ENCODE results near the gene ARNT2.
A peak's percentile ranks its signal among the peaks of the same experiment; 100 is the strongest.
"Not testable (repeated sequence)": the region's sequence is repeated elsewhere in the genome, so short reads cannot be mapped to it uniquely, and the experiment has no call there.

Gene ARNT2

GRCh38 chr15:80503319-80503952 is 99.3 kb downstream of the ARNT2 start:
- no peak overlapping the region for H3K27ac ChIP-seq (ENCODE audit: low read length)
- H3K9ac ChIP-seq (ENCODE audit: low read length in 2 of 2): no peak overlapping the region
- H3K27me3 ChIP-seq (ENCODE audit: control insufficient read depth in 1 of 2, insufficient read depth in 2 of 2, low read length in 2 of 2): no peaks in the 10 kb centered on the region
- no peak overlapping the region for H3K4me3 ChIP-seq (ENCODE audit: low read length in 2 of 2)
- peaks cover 21% of the 10 kb centered on the region for H3K4me1 ChIP-seq (ENCODE audit: control insufficient read depth, insufficient read depth, low read length)
- H3K9me3 ChIP-seq (ENCODE audit: control insufficient read depth in 2 of 2, low read length in 2 of 2): peaks cover 0 to 5% of the 10 kb centered on the region in 2 donors
- peaks cover 0 to 4% of the 10 kb centered on the region in 2 donors for H3K36me3 ChIP-seq (ENCODE audit: control insufficient read depth in 2 of 2, insufficient read depth in 2 of 2, low read length in 2 of 2)

- H3K9me3 ChIP-seq (ENCODE audit: control insufficient read depth in 2 of 2, low read length in 2 of 2): peaks cover 0 to 5% of the 10 kb centered on the region in 2 donors
- H3K36me3 ChIP-seq (ENCODE audit: control insufficient read depth in 2 of 2, insufficient read depth in 2 of 2, low read length in 2 of 2): peaks cover 0 to 6% of the 10 kb centered on the region in 2 donors
- no peak overlapping the region for H3K9ac ChIP-seq (ENCODE audit: low read length in 2 of 2)
These were observed 100.7 kb downstream of the ARNT2 start for GRCh38 chr15:80504931-80505330.

GRCh38 chr15:80506286-80506893 is 102.2 kb downstream of the ARNT2 start:
- Histone ChIP-seq H3K9me3 (ENCODE audit: control insufficient read depth in 2 of 2, low read length in 2 of 2) (peaks cover 0 to 5% of the 10 kb centered on the region in 2 donors), H3K4me3 (ENCODE audit: low read length in 2 of 2) (no peak overlapping the region), H3K36me3 (ENCODE audit: control insufficient read depth in 2 of 2, insufficient read depth in 2 of 2, low read length in 2 of 2) (peaks cover 0 to 6% of the 10 kb centered on the region in 2 donors), H3K9ac (ENCODE audit: low read length in 2 of 2) (no peak overlapping the region), H3K4me1 (ENCODE audit: control insufficient read depth, insufficient read depth, low read length) (peaks cover 21% of the 10 kb centered on the region), H3K27ac (ENCODE audit: low read length) (no peak overlapping the region), H3K27me3 (ENCODE audit: control insufficient read depth in 1 of 2, insufficient read depth in 2 of 2, low read length in 2 of 2) (no peaks in the 10 kb centered on the region)

More at GRCh38 chr15:80504931-80505330, 100.7 kb downstream of the ARNT2 start:
- H3K27me3 ChIP-seq (ENCODE audit: control insufficient read depth in 1 of 2, insufficient read depth in 2 of 2, low read length in 2 of 2): no peaks in the 10 kb centered on the region
- H3K4me3 ChIP-seq (ENCODE audit: low read length in 2 of 2): no peak overlapping the region
- peaks cover 21% of the 10 kb centered on the region for H3K4me1 ChIP-seq (ENCODE audit: control insufficient read depth, insufficient read depth, low read length)
- no peak overlapping the region for H3K27ac ChIP-seq (ENCODE audit: low read length)

GRCh38 chr15:80507131-80507530 is 102.9 kb downstream of the ARNT2 start:
- Histone ChIP-seq H3K27me3 (ENCODE audit: control insufficient read depth in 1 of 2, insufficient read depth in 2 of 2, low read length in 2 of 2) (no peaks in the 10 kb centered on the region), H3K36me3 (ENCODE audit: control insufficient read depth in 2 of 2, insufficient read depth in 2 of 2, low read length in 2 of 2) (peaks cover 0 to 6% of the 10 kb centered on the region in 2 donors), H3K4me3 (ENCODE audit: low read length in 2 of 2) (no peak overlapping the region), H3K9me3 (ENCODE audit: control insufficient read depth in 2 of 2, low read length in 2 of 2) (peaks cover 0 to 5% of the 10 kb centered on the region in 2 donors), H3K9ac (ENCODE audit: low read length in 2 of 2) (no peak overlapping the region), H3K4me1 (ENCODE audit: control insufficient read depth, insufficient read depth, low read length) (peaks cover 21% of the 10 kb centered on the region), H3K27ac (ENCODE audit: low read length) (no peak overlapping the region)

- peaks cover 19% of the 10 kb centered on the region for H3K4me1 ChIP-seq (ENCODE audit: control insufficient read depth, insufficient read depth, low read length)
- peak overlapping the region; percentile 37 for H3K27ac ChIP-seq (ENCODE audit: low read length)
- H3K36me3 ChIP-seq (ENCODE audit: control insufficient read depth in 2 of 2, insufficient read depth in 2 of 2, low read length in 2 of 2): peaks cover 0 to 6% of the 10 kb centered on the region in 2 donors
- no peak overlapping the region for H3K9ac ChIP-seq (ENCODE audit: low read length in 2 of 2)
- H3K9me3 ChIP-seq (ENCODE audit: control insufficient read depth in 2 of 2, low read length in 2 of 2): peaks cover 0 to 5% of the 10 kb centered on the region in 2 donors
- no peaks in the 10 kb centered on the region for H3K27me3 ChIP-seq (ENCODE audit: control insufficient read depth in 1 of 2, insufficient read depth in 2 of 2, low read length in 2 of 2)
- peak overlapping the region; percentile 29 to 35 for H3K4me3 ChIP-seq (ENCODE audit: low read length in 2 of 2)
These were observed 103.6 kb downstream of the ARNT2 start for GRCh38 chr15:80507638-80508316.

- Histone ChIP-seq H3K4me1 (ENCODE audit: control insufficient read depth, insufficient read depth, low read length) (peaks cover 16% of the 10 kb centered on the region), H3K27me3 (ENCODE audit: control insufficient read depth in 1 of 2, insufficient read depth in 2 of 2, low read length in 2 of 2) (no peaks in the 10 kb centered on the region), H3K27ac (ENCODE audit: low read length) (no peak overlapping the region), H3K4me3 (ENCODE audit: low read length in 2 of 2) (no peak overlapping the region), H3K36me3 (ENCODE audit: control insufficient read depth in 2 of 2, insufficient read depth in 2 of 2, low read length in 2 of 2) (peaks cover 0 to 4% of the 10 kb centered on the region in 2 donors), H3K9me3 (ENCODE audit: control insufficient read depth in 2 of 2, low read length in 2 of 2) (peaks cover 0 to 5% of the 10 kb centered on the region in 2 donors), H3K9ac (ENCODE audit: low read length in 2 of 2) (no peak overlapping the region)
These were observed 104.6 kb downstream of the ARNT2 start for GRCh38 chr15:80508783-80509182.

- Histone ChIP-seq H3K4me1 (ENCODE audit: control insufficient read depth, insufficient read depth, low read length) (peaks cover 16% of the 10 kb centered on the region), H3K36me3 (ENCODE audit: control insufficient read depth in 2 of 2, insufficient read depth in 2 of 2, low read length in 2 of 2) (peaks cover 0 to 5% of the 10 kb centered on the region in 2 donors), H3K27ac (ENCODE audit: low read length) (no peak overlapping the region), H3K9me3 (ENCODE audit: control insufficient read depth in 2 of 2, low read length in 2 of 2) (peaks cover 0 to 4% of the 10 kb centered on the region in 2 donors), H3K27me3 (ENCODE audit: control insufficient read depth in 1 of 2, insufficient read depth in 2 of 2, low read length in 2 of 2) (no peaks in the 10 kb centered on the region), H3K9ac (ENCODE audit: low read length in 2 of 2) (no peak overlapping the region), H3K4me3 (ENCODE audit: low read length in 2 of 2) (no peak overlapping the region)
These were observed 105.6 kb downstream of the ARNT2 start for GRCh38 chr15:80509800-80510199.

GRCh38 chr15:80510985-80511384 is 106.8 kb downstream of the ARNT2 start:
- H3K9ac ChIP-seq (ENCODE audit: low read length in 2 of 2); H3K36me3 ChIP-seq (ENCODE audit: control insufficient read depth in 2 of 2, insufficient read depth in 2 of 2, low read length in 2 of 2); H3K4me3 ChIP-seq (ENCODE audit: low read length in 2 of 2); H3K9me3 ChIP-seq (ENCODE audit: control insufficient read depth in 2 of 2, low read length in 2 of 2); H3K27ac ChIP-seq (ENCODE audit: low read length); H3K27me3 ChIP-seq (ENCODE audit: control insufficient read depth in 1 of 2, insufficient read depth in 2 of 2, low read length in 2 of 2): not testable (repeated sequence)
- H3K4me1 ChIP-seq (ENCODE audit: control insufficient read depth, insufficient read depth, low read length): peaks cover 16% of the 10 kb centered on the region

- Histone ChIP-seq H3K36me3 (ENCODE audit: control insufficient read depth in 2 of 2, insufficient read depth in 2 of 2, low read length in 2 of 2) (peaks cover 0 to 5% of the 10 kb centered on the region in 2 donors), H3K27ac (ENCODE audit: low read length) (no peak overlapping the region), H3K9ac (ENCODE audit: low read length in 2 of 2) (no peak overlapping the region), H3K9me3 (ENCODE audit: control insufficient read depth in 2 of 2, low read length in 2 of 2) (peaks cover 0 to 6% of the 10 kb centered on the region in 2 donors), H3K4me3 (ENCODE audit: low read length in 2 of 2) (no peak overlapping the region), H3K4me1 (ENCODE audit: control insufficient read depth, insufficient read depth, low read length) (peaks cover 2% of the 10 kb centered on the region), H3K27me3 (ENCODE audit: control insufficient read depth in 1 of 2, insufficient read depth in 2 of 2, low read length in 2 of 2) (no peaks in the 10 kb centered on the region)
These were observed 108.8 kb downstream of the ARNT2 start for GRCh38 chr15:80512726-80513660.

- H3K4me1 ChIP-seq (ENCODE audit: control insufficient read depth, insufficient read depth, low read length): no peaks in the 10 kb centered on the region
- H3K9ac ChIP-seq (ENCODE audit: low read length in 2 of 2): no peak overlapping the region
- peaks cover 0 to 6% of the 10 kb centered on the region in 2 donors for H3K9me3 ChIP-seq (ENCODE audit: control insufficient read depth in 2 of 2, low read length in 2 of 2)
- H3K27me3 ChIP-seq (ENCODE audit: control insufficient read depth in 1 of 2, insufficient read depth in 2 of 2, low read length in 2 of 2): no peaks in the 10 kb centered on the region
- H3K27ac ChIP-seq (ENCODE audit: low read length): no peak overlapping the region
- H3K36me3 ChIP-seq (ENCODE audit: control insufficient read depth in 2 of 2, insufficient read depth in 2 of 2, low read length in 2 of 2): peaks cover 0 to 7% of the 10 kb centered on the region in 2 donors
- no peak overlapping the region for H3K4me3 ChIP-seq (ENCODE audit: low read length in 2 of 2)
These were observed 110.0 kb downstream of the ARNT2 start for GRCh38 chr15:80514071-80514780.
